Fibroblast of upper back skin (primary cell): ENCODE measurements around the gene FTSJ1.
A peak's percentile ranks its signal among the peaks of the same experiment; 100 is the strongest.

ENCODE experiments used
- DNase-seq: peaks from one replicate; pipeline ENCODE4 v3.0.0-alpha.2; 2013

FTSJ1 gene

GRCh38 chrX:48471504-48471903 is 4.5 kb upstream of the FTSJ1 start:
- DNase-seq = no peak

GRCh38 chrX:48472225-48472624 is 3.8 kb upstream of the FTSJ1 start:
- no peak for DNase-seq

GRCh38 chrX:48472851-48473703 is 2.9 kb upstream of the FTSJ1 start:
- no peak for DNase-seq

DNA sequence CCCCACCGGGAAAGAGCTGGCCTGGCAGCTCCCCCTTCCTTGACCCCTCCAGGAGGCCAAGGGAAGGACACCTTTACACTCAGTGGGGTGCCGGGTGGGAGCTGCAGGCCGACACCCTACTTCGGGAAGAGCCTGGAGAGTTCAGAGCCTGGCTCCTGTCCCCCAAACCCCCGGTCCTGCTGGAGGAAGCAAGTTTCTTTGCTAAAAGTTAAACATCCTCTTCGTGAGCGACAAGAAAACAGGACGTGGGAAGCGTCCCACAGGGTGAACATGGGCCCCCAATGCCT is 2.4 kb upstream of the FTSJ1 start:
- no peak for DNase-seq

DNA sequence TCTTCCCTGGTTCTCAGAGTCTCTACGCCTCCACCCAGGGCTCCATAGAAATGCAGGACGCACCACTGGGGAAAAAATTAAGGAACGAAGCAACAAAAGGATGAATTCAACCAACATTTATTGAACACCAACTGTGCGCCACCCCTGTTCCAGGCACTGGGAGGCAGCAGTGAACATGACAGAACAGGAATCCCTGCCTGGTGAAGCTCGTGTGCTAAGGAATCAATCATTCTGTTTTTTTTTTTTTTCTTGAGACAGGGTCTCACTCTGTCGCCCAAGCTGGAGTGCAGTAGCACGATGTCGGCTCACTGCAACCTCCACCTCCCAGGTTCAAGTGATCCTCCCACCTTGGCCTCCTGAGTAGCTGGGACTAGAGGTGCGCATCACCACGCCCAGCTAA is 1.9 kb upstream of the FTSJ1 start:
- no peak for DNase-seq

- DNase-seq = no peak
Observed at GRCh38 chrX:48474581-48474980, 1.4 kb upstream of the FTSJ1 start.

DNA sequence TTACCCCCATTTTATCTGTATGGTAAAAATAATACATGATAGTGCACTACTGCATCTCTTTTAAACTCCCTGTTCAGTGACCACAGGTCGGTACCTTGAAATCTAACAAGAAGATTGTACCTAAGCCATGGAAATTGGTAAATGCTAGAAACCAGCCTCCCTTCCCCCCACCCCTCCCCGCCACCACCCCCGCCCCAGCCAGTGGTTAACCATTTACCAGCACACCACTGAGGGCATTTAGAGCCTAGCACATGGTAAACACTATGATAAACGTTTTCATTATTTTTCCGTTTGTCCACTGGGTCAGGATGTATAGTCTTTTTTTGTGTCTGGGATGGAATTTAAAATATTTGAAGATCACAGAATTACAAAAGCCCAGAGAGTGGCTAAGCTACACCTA is 703 bp upstream of the FTSJ1 start:
- DNase-seq = no peak

- no peak for DNase-seq
Observed at GRCh38 chrX:48476919-48477318, 920 bp downstream of the FTSJ1 start.

- no peak for DNase-seq
Observed at GRCh38 chrX:48477960-48478755, 2.2 kb downstream of the FTSJ1 start.

DNA sequence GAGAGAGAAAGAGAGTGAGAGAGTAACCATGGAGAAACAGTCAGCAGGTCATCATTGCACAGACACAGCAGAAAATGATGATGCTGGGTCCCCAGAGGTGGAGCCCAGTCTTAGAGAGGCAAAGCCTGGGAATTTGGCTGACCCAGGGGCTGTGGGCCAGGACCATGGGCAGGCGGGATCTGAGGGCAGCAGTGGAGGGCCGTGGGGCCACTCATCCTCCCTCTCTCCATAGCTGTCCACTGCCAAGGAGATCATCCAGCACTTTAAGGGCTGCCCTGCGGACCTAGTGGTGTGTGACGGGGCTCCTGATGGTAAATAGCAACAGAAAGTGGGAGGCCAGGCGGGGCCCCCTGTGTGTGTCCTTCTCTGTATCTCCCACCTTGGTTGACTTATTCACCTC is 2.8 kb downstream of the FTSJ1 start:
- no peak for DNase-seq

- no peak for DNase-seq
Observed at GRCh38 chrX:48480142-48480541, 4.1 kb downstream of the FTSJ1 start.

DNA sequence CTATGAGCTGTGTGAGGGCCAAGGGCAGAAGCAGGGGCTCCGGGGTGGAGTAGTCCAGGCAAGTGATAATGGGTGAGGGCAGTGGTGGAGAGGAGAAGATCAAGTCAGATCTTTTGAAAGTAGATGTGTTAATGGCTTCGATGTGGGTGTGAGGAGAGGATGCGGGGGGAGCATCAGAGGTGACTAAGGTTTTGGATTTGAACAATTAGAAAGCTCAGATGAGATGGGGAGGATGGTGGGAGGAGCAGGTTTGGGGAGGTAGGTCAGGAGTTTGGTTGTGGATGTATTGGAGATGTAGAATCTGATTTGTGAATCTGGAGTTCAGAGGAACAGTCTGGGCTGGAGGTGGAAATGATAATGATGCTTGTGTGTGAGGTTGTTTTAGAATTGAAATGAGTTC is 4.6 kb downstream of the FTSJ1 start:
- no peak for DNase-seq

GRCh38 chrX:48482526-48482925 is 6.5 kb downstream of the FTSJ1 start:
- DNase-seq = no peak

GRCh38 chrX:48487362-48487798 is 11.4 kb downstream of the FTSJ1 start:
- DNase-seq = peak; percentile 92

GRCh38 chrX:48488034-48488433 is 12.0 kb downstream of the FTSJ1 start:
- no peak for DNase-seq

- no peak for DNase-seq
Observed at GRCh38 chrX:48489296-48489695, 13.3 kb downstream of the FTSJ1 start.

DNA sequence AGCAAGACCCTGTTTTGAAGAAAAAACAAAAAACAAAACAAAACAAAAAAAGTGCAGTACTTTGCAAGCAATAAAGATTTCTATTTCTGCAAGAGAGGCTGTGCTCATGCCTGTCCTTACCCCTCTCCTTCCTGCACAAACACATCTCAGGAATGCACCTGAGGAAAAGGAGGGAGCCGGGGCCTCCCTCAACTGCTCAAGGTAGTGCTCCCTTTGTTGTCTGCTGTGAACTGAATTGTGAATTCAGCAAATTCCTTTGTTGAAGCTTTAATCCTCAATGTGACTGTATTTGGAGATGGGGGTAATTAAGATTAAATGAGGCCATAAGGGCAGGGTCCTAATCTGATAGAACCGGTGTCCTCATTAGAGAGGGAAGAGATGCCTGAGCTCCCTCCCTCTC is 13.9 kb downstream of the FTSJ1 start:
- no peak for DNase-seq

DNA sequence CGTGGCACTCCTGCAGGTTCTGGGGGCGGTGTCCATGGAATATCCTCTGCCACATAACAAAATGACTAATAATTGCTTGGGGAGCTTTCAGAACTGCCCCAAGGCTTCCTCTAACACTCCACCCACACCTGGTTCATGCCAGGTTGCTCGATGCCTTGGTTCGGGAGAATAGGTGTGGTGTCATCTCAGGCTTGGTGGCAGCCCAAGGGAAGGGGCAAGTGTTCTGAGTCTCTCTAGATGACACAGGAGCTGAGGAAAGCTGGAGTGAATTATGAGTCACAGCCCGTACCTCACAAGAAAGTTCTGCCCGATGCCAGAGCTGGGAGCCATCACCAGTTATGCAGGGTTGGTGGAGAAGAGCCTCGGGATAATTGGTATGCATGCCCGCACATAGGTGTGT is 14.7 kb downstream of the FTSJ1 start:
- DNase-seq = no peak

- DNase-seq = no peak
Observed at GRCh38 chrX:48491809-48492208, 15.8 kb downstream of the FTSJ1 start.

DNA sequence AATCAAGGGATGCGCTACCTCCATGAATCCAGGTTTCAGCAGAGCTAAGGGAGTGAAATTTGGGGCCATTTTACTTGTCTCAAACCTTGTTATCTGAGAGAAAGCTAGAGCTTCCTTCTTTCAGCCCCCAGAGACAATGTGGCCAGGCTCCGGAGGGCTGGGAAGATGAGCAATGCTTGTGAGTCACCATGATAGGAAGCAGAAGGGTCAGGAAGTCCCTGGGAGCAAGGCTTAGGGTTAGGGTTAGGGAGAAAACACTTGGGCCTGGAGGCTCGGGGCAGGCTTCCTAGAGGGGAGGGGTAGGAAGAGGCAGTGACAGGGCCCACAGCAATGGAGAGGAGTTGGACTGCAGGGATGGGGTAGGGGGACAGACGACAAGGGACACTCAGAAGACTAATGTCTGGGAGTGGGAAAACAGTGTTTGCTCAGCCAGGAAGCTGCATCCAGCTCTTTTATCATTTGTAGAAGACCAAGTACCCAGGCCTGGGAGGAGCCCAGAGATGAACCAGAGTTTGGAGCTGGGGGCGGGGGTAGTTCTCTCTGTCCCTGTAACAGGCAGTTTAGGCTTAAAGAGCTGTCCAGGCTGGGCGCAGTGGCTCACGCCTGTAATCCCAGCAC is 16.4 kb downstream of the FTSJ1 start:
- DNase-seq = peak; percentile 41

GRCh38 chrX:48493890-48494364 is 17.9 kb downstream of the FTSJ1 start:
- DNase-seq = peak; percentile 50

GRCh38 chrX:48496660-48497059 is 20.7 kb downstream of the FTSJ1 start:
- no peak for DNase-seq

DNA sequence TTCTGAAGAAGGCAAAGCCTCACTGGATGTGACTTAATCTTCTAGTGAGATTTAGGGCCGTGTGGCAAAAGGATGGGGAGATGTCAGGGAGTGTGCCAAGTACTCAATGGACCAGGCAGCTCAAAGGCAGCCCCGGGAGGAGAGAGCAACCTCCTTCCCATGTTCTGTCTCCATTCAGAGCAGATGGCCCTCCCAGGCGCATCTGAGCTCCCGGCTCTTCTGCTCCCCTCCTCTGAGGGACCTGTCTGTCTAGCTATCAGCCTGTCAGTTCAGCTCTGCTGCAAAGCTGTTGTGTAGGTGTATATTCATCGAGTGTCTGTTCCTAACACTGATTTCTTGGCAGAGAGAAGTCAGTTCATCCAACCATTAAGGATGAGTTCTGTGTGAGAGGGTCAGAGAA is 21.9 kb downstream of the FTSJ1 start:
- no peak for DNase-seq

- peak; percentile 76 for DNase-seq
Observed at GRCh38 chrX:48498374-48498809, 22.4 kb downstream of the FTSJ1 start.
